Gastrocnemius medialis (tissue), 4 donors: Measurements from ENCODE around the gene NR2C1.

Experiments used
- CTCF ChIP-seq, 5 experiments: fragments of 450-650 bp in 3 of 5; fragments of 200-600 bp in 2 of 5; sonication (generic) in 2 of 5; IDR thresholded peaks in 4 of 5; conservative IDR thresholded peaks in 1 of 5; 1 replicate in 4 of 5; 2 replicates in 1 of 5; pipeline ENCODE4 v1.5.1; 2016 to 2019; ENCODE audit warnings: antibody characterized with exemption in 5 of 5, mild to moderate bottlenecking in 3 of 5, moderate library complexity in 3 of 5
- POLR2A ChIP-seq, 2 donors: fragments of 450-650 bp; IDR thresholded peaks; one replicate each; pipeline ENCODE4 v1.6.1; 2017; ENCODE audit warnings: antibody characterized with exemption in 2 of 2, mild to moderate bottlenecking in 2 of 2, moderate library complexity in 2 of 2

- TF ChIP-seq CTCF (IDR thresholded peaks at IDR 0.05 in 4 of 5, conservative IDR thresholded peaks at IDR 0.05 in 1 of 5) (no peak), POLR2A (IDR thresholded peaks at IDR 0.05) (no peak)
Measured at GRCh38 chr12:94997726-94998125, 75.7 kb downstream of the NR2C1 start.
